Measurements from ENCODE around the gene SMIM30. TPM values are rescaled to one million over a fixed set of nuclear protein-coding genes. Genes with fewer than 3 reads are reported as not detected.

The SMIM30 gene
- total and polyA plus RNA-seq, 12 donors = 77.0 to 411 (median 164) TPM

GRCh38 chr7:113134025-113134424, 15.7 kb upstream of the SMIM30 start:
- 90 to 92% methylated on average over 1 of the region's 1 CpG for WGBS, 2 donors
- Histone ChIP-seq H3K27me3 (no peaks in the 10 kb centered on the region), H3K4me1 (no peaks in the 10 kb centered on the region), H3K27ac (no peak overlapping the region), H3K4me3 (no peak overlapping the region), H3K9me3 (no peaks in the 10 kb centered on the region), H3K36me3 (no peaks in the 10 kb centered on the region)
- TF ChIP-seq, protein P1, sequence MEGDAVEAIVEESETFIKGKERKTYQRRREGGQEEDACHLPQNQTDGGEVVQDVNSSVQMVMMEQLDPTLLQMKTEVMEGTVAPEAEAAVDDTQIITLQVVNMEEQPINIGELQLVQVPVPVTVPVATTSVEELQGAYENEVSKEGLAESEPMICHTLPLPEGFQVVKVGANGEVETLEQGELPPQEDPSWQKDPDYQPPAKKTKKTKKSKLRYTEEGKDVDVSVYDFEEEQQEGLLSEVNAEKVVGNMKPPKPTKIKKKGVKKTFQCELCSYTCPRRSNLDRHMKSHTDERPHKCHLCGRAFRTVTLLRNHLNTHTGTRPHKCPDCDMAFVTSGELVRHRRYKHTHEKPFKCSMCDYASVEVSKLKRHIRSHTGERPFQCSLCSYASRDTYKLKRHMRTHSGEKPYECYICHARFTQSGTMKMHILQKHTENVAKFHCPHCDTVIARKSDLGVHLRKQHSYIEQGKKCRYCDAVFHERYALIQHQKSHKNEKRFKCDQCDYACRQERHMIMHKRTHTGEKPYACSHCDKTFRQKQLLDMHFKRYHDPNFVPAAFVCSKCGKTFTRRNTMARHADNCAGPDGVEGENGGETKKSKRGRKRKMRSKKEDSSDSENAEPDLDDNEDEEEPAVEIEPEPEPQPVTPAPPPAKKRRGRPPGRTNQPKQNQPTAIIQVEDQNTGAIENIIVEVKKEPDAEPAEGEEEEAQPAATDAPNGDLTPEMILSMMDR (IDR thresholded peaks at IDR 0.05) = no peak
- intact Hi-C loops (cut with DNase I) = no loop called here
- ATAC-seq (no peak), DNase-seq (no peak)

- 84 to 85% methylated on average over 2 of the region's 2 CpGs for WGBS, 2 donors
- DNase-seq = no peak
- Histone ChIP-seq H3K9me3 (no peaks in the 10 kb centered on the region), H3K27ac (no peak overlapping the region), H3K4me3 (no peak overlapping the region), H3K4me1 (no peaks in the 10 kb centered on the region), H3K27me3 (no peaks in the 10 kb centered on the region), H3K36me3 (no peaks in the 10 kb centered on the region)
- TF ChIP-seq, protein P1 (IDR thresholded peaks at IDR 0.05) = no peak
- ATAC-seq = no peak
- intact Hi-C loops (cut with DNase I) = no loop called here
Measured at GRCh38 chr7:113131367-113131766, 13.0 kb upstream of the SMIM30 start.

GRCh38 chr7:113128031-113128430, 9.7 kb upstream of the SMIM30 start:
- no peak overlapping the region for H3K4me3 ChIP-seq
- DNase-seq (no peak), ATAC-seq (no peak)
- TF ChIP-seq, protein P1 (IDR thresholded peaks at IDR 0.05) = no peak
- WGBS, 2 donors = 89 to 92% methylated on average over 1 of the region's 1 CpG
- no peaks in the 10 kb centered on the region for H3K27me3 ChIP-seq
- intact Hi-C loops (cut with DNase I) = no loop called here
- H3K4me1 ChIP-seq = no peaks in the 10 kb centered on the region
- H3K27ac ChIP-seq = no peak overlapping the region
- no peaks in the 10 kb centered on the region for H3K9me3 ChIP-seq
- H3K36me3 ChIP-seq = no peaks in the 10 kb centered on the region

- intact Hi-C loops (cut with DNase I) = no loop called here
- 52 to 62% methylated on average over 2 of the region's 2 CpGs for WGBS, 2 donors
Measured at GRCh38 chr7:113125728-113126127, 7.4 kb upstream of the SMIM30 start.

More at GRCh38 chr7:113125728-113126127, 7.4 kb upstream of the SMIM30 start:
- TF ChIP-seq, protein P1 (IDR thresholded peaks at IDR 0.05) = no peak
- H3K4me1 ChIP-seq = no peaks in the 10 kb centered on the region
- no peak overlapping the region for H3K27ac ChIP-seq
- ATAC-seq (no peak), DNase-seq (no peak)
- H3K4me3 ChIP-seq = no peak overlapping the region
- H3K36me3 ChIP-seq = no peaks in the 10 kb centered on the region
- H3K9me3 ChIP-seq = no peaks in the 10 kb centered on the region
- H3K27me3 ChIP-seq = no peaks in the 10 kb centered on the region

Data from heart right ventricle (tissue), 16 donors.